Measurements from ENCODE around the gene PHIP.

PHIP gene

GRCh38 chr6:78947529-78947928 is 130.5 kb downstream of the PHIP start:
- H3K4me2 ChIP-seq (ENCODE audit: low read length): no peak overlapping the region
- H3K4me1 ChIP-seq (ENCODE audit: low read length): no peaks in the 10 kb centered on the region
- H3K36me3 ChIP-seq (replicated peaks; ENCODE audit: low read depth, low read length): peaks cover 82% of the 10 kb centered on the region
- H3K27ac ChIP-seq (ENCODE audit: low read length): no peak overlapping the region
- peaks cover 10% of the 10 kb centered on the region for H3K9me3 ChIP-seq (ENCODE audit: insufficient read depth, low read length)
- H3K79me2 ChIP-seq (ENCODE audit: low read length): no peaks in the 10 kb centered on the region
- no peak overlapping the region for H3K9ac ChIP-seq (ENCODE audit: low read length)
- no peaks in the 10 kb centered on the region for H4K20me1 ChIP-seq (ENCODE audit: insufficient read depth, low read length)
- no peak overlapping the region for H3K4me3 ChIP-seq (ENCODE audit: low read length)
- H3K27me3 ChIP-seq (ENCODE audit: low read depth, low read length): no peaks in the 10 kb centered on the region
- TF ChIP-seq CTCF (IDR thresholded peaks at IDR 0.05; ENCODE audit: low read depth, low read length) (no peak), EZH2phosphoT487 (IDR thresholded peaks at IDR 0.05; ENCODE audit: low read depth) (no peak)
- H2AFZ ChIP-seq (ENCODE audit: low read depth, low read length): no peak overlapping the region

GRCh38 chr6:78942446-78942845 is 135.6 kb downstream of the PHIP start:
- TF ChIP-seq CTCF (IDR thresholded peaks at IDR 0.05; ENCODE audit: low read depth, low read length) (no peak), EZH2phosphoT487 (IDR thresholded peaks at IDR 0.05; ENCODE audit: low read depth) (no peak)
- Histone ChIP-seq H3K4me3 (ENCODE audit: low read length) (no peak overlapping the region), H4K20me1 (ENCODE audit: insufficient read depth, low read length) (no peaks in the 10 kb centered on the region), H2AFZ (ENCODE audit: low read depth, low read length) (no peak overlapping the region), H3K27ac (ENCODE audit: low read length) (no peak overlapping the region), H3K4me2 (ENCODE audit: low read length) (no peak overlapping the region), H3K36me3 (replicated peaks; ENCODE audit: low read depth, low read length) (peaks cover 61% of the 10 kb centered on the region), H3K79me2 (ENCODE audit: low read length) (no peaks in the 10 kb centered on the region), H3K27me3 (ENCODE audit: low read depth, low read length) (no peaks in the 10 kb centered on the region), H3K9ac (ENCODE audit: low read length) (no peak overlapping the region), H3K9me3 (ENCODE audit: insufficient read depth, low read length) (no peaks in the 10 kb centered on the region), H3K4me1 (ENCODE audit: low read length) (no peaks in the 10 kb centered on the region)

DNA sequence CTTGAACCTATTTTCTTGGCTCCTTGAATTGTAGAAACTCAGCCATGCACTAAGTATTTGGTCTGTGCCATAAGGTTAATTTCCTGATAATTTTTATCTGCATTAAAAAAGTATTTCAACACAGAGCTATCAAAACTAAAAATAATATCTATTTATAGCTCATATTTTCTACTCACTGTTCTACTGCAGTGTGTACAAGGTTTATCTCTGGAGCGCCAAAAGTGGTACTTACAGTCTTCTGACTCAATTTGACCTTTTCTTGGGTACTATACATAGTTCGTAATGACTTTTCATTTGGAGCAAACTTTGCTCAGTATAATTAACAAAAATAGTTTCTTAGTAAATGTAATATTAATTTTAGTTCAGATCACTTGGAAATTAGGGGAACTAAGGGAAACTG is 141.5 kb downstream of the PHIP start:
- Histone ChIP-seq H3K9ac (ENCODE audit: low read length) (no peak overlapping the region), H3K4me3 (ENCODE audit: low read length) (no peak overlapping the region)
- no peak for TF ChIP-seq EZH2phosphoT487 (IDR thresholded peaks at IDR 0.05; ENCODE audit: low read depth)
- no peak for TF ChIP-seq CTCF (IDR thresholded peaks at IDR 0.05; ENCODE audit: low read depth, low read length)

DNA sequence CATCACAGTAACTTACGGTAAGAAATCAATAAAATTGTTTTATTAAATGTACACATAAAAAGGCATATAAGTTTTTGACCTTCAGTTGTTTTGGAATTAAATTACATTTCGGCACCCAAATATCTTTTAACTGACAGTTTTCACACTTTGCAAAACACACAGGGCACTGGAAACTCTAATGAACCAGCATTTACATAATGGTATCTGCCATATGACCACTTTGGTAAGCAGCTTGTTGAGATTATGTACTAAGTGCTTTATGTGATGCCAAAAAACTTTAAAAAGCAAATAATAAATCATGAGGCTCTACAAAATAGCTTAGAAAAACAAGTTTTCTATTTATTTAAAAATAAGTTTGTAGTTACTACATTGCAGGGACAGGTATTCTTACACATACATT is 142.5 kb downstream of the PHIP start:
- Histone ChIP-seq H3K27me3 (ENCODE audit: low read depth, low read length) (no peaks in the 10 kb centered on the region), H3K4me1 (ENCODE audit: low read length) (no peaks in the 10 kb centered on the region), H3K79me2 (ENCODE audit: low read length) (no peaks in the 10 kb centered on the region), H3K36me3 (replicated peaks; ENCODE audit: low read depth, low read length) (peaks cover 44% of the 10 kb centered on the region), H3K9me3 (ENCODE audit: insufficient read depth, low read length) (no peaks in the 10 kb centered on the region), H3K4me3 (ENCODE audit: low read length) (no peak overlapping the region), H3K4me2 (ENCODE audit: low read length) (no peak overlapping the region), H4K20me1 (ENCODE audit: insufficient read depth, low read length) (no peaks in the 10 kb centered on the region), H3K9ac (ENCODE audit: low read length) (no peak overlapping the region), H2AFZ (ENCODE audit: low read depth, low read length) (no peak overlapping the region), H3K27ac (ENCODE audit: low read length) (no peak overlapping the region)
- TF ChIP-seq CTCF (IDR thresholded peaks at IDR 0.05; ENCODE audit: low read depth, low read length): no peak
- no peak for TF ChIP-seq EZH2phosphoT487 (IDR thresholded peaks at IDR 0.05; ENCODE audit: low read depth)

More for the DNA sequence above, 141.5 kb downstream of the PHIP start:
- Histone ChIP-seq H3K27me3 (ENCODE audit: low read depth, low read length) (no peaks in the 10 kb centered on the region), H3K4me2 (ENCODE audit: low read length) (no peak overlapping the region), H4K20me1 (ENCODE audit: insufficient read depth, low read length) (no peaks in the 10 kb centered on the region), H3K36me3 (replicated peaks; ENCODE audit: low read depth, low read length) (peaks cover 50% of the 10 kb centered on the region), H3K4me1 (ENCODE audit: low read length) (no peaks in the 10 kb centered on the region), H3K27ac (ENCODE audit: low read length) (no peak overlapping the region), H2AFZ (ENCODE audit: low read depth, low read length) (no peak overlapping the region), H3K9me3 (ENCODE audit: insufficient read depth, low read length) (no peaks in the 10 kb centered on the region), H3K79me2 (ENCODE audit: low read length) (no peaks in the 10 kb centered on the region)

All from OCI-LY3 (cell line).